T-helper 2 cell treated with Interferon-gamma antibody and Interleukin-4, amounts not matched to agents 100 ng/mL and 5 ng/mL, for 36 hours (primary cell): Measurements from ENCODE around the gene APC. TPM values are rescaled to one million over a fixed set of nuclear protein-coding genes. Genes with fewer than 3 reads are reported as not detected.
"Not testable (repeated sequence)": the region's sequence is repeated elsewhere in the genome, so short reads cannot be mapped to it uniquely, and the experiment has no call there.

Source experiments
- intact Hi-C: fragments of 100-400 bp; cut with micrococcal nuclease; formaldehyde crosslinking; loops from one replicate; pipeline ENCODE4 v1.15.1; 2023
- total RNA-seq: library from RNA; stranded (reverse); gene quantifications from 2 replicates; pipeline ENCODE4 v1.2.3, GENCODE V29; 2022

Gene APC
- total RNA-seq, 1 donor from 2014 or later, result 24.5 TPM

- intact Hi-C loops, result loop anchor here (5.0 kb wide), 1 partner anchor 91 kb away; no protein-coding TSS in a partner anchor
Measured at GRCh38 chr5:112848116-112848811, 110.6 kb downstream of the APC start.

GRCh38 chr5:112849912-112850311 lies 112.2 kb downstream of the APC start:
- intact Hi-C loops, result loop anchor here (5.0 kb wide), 1 partner anchor 93 kb away; no protein-coding TSS in a partner anchor

DNA sequence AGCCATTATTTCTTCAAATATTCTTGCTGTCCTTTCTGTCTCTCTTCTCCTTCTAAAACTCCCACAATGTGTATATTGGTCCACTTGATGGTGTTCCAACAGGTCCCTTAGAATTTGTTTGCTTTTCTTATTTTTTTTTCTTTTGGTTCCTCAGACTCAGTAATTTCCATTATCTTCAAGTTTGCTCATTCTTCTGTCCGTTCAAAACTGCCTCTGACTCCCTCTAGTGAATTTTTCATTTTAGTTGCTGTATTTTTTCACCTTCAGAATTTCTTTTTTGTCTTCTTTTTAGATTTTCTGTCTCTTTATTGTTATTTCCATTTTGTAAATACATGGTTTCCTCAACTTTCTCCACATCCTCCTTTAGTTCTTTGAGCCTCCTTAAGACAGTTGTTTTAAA lies 117.0 kb downstream of the APC start:
- intact Hi-C loops, result no loop called here

- intact Hi-C loops, result no loop called here
Measured at GRCh38 chr5:112857866-112858265, 120.2 kb downstream of the APC start.

DNA sequence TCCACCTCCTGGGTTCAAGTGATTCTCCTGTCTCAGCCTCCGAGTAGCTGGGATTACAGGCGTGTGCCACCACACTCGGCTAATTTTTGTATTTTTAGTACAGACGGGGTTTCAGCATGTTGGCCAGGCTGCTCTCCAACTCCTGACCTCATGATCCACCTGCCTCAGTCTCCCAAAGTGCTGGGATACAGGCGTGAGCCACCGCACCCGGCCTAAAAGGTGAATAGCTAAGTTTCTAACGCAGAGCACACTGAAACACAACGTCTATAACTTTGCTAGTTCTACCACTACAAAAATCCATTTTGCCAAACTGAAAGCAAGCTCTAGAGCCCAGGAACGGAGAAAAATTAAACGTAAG lies 122.9 kb downstream of the APC start:
- intact Hi-C loops, result loop anchor here (2.0 kb wide), 1 partner anchor 18 kb away; no protein-coding TSS in a partner anchor

GRCh38 chr5:112860929-112861637 lies 123.4 kb downstream of the APC start, which contains the start of gene SRP19:
Gene SRP19 (plus strand): TSS chr5:112861287. CDS start chr5:112861377, 90 bp downstream.
- intact Hi-C loops, result loop anchor here (1.0 to 2.0 kb wide), 6 partner anchors 18 to 701 kb away; partner anchors contain the start of genes DCP2 and REEP5

GRCh38 chr5:112861638-112861985 lies 123.9 kb downstream of the APC start:
- intact Hi-C loops, result loop anchor here (1.0 to 2.0 kb wide), 6 partner anchors 17 to 701 kb away; partner anchors contain the start of genes DCP2 and REEP5

- intact Hi-C loops, result no loop called here
Measured at GRCh38 chr5:112862085-112862484, 124.4 kb downstream of the APC start.

DNA sequence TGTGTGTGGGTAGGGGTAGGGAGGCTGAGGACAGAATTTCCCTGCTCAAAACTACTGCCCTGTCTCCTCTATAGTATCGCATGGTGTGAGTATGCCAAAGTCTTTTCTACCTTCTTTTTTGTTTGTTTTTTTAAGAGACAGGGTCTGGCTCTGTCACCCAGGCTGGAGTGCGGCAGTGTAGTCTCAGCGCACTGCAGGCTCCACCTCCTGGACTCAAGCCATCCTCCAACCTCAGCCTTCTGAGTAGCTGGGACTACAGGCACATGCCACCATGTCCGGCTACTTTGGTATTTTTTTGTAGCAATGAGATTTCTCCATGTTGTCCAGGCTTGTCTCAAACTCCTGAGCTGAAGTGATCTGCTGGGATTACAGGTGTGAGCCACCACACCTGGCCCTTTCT lies 125.9 kb downstream of the APC start:
- intact Hi-C loops, result no loop called here

DNA sequence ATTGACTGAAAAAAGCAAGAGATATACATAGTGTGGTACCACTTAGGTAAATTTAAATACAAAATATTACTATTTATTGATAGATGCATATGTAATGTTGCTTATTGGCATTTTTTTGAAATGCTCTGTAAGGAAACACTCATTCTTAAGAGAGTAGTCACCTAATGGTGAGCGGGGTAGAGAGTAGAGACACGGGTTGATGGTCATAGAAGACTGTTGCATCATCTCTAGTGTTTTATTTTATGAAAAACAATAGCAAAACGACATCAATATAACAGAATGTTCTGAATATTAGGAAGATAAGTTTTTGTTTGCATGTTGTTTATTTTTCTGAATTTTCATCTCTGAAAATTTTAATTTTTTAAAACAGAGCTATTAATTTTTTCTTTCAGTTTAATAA lies 127.4 kb downstream of the APC start:
- intact Hi-C loops, result no loop called here

DNA sequence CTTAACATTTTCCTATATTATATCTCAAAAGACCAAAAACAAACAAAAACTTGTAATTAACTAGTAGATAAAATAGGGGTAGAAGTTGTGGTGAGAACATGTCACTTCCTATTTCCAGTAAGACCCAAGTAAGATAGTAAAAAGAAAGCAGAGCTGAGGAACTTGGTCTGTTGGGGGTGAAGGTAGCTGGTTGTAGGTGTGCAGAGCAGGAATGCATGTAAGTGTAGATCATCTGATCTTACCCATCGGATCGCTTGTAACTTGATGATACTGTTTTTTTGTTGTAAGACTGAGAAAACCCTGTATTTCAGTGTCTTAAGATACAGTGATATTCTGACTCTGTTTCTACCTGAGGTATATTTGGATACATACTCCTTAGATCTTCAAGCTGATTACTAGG lies 129.1 kb downstream of the APC start:
- intact Hi-C loops, result no loop called here

DNA sequence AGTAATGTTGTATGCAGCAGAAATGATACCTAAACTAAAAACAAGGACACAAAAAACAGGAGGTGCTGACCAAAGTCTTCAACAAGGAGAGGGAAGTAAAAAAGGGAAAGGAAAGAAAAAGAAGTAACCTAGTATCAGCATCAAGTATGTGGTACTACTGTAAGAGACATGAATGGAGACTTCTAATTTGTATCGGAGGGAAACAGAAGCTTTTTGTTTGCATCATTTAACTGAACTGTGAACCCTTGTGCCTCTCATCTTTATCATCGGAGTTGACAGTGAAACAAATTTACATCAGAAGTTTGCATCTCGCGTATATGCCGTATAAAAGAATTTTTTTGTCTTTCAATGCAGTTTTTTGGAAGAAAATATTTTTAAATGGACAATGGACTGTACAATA lies 129.7 kb downstream of the APC start:
- intact Hi-C loops, result no loop called here

GRCh38 chr5:112869948-112870347 lies 132.3 kb downstream of the APC start:
- intact Hi-C loops, result no loop called here

DNA sequence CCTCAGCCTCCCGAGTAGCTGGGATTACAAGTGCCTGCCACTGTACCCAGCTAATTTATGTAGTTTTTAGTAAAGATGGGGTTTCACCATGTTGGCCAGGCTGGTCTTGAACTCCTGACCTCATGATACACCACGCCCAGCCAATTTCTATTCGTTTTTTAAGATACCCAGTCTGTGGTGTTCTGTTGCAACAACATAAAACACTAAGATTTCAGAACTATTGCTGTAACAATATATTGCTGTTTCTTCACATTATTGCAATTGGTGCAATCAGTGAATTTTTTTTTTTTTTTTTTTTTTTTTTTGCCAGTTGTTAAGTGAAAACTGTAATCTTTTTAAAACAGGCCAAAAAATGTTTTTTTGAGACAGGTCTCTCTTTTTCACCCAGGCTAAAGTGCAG lies 133.3 kb downstream of the APC start:
- intact Hi-C loops, result no loop called here

DNA sequence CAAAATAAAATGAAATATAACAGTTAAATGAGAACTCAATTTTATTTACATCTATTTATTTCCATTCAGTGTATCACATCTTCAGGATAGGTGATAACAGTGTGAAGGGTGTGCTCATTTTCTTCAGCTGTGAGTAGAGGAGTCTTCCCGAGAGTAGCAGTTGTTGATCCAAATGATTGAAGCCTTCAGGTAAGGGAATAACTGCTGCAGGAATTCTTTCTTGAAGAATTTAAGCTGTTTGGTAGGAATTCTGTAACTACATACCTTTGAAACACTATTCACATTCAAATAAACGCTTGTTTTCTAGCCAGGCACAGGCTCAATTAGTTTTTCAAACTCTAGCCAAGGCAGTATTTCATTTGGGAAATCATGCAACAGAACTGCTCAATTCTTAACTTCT lies 138.7 kb downstream of the APC start:
- intact Hi-C loops, result loop anchor here (5.0 kb wide), 1 partner anchor 86 kb away; no protein-coding TSS in a partner anchor

DNA sequence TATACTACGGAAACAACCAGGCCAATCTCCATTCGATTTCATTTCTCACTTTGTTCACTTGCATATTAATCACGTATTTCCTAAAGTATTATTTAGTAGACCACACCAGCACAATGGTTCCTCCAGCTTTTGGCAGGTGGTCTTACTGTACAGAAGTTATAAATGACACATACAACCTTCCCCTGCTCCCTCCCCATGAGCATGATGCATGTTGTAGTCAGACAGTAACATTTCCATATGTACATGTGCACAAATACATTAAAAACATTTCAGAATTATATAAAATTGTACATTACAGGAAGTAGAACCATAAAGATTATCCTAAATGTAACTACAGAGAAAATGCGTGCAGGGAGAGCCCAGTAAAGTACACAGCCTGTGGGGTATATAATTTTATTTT lies 140.4 kb downstream of the APC start:
- intact Hi-C loops, result loop anchor here (2.0 to 5.0 kb wide), 3 partner anchors 17 to 84 kb away; partner anchors contain the start of genes REEP5 and SRP19

DNA sequence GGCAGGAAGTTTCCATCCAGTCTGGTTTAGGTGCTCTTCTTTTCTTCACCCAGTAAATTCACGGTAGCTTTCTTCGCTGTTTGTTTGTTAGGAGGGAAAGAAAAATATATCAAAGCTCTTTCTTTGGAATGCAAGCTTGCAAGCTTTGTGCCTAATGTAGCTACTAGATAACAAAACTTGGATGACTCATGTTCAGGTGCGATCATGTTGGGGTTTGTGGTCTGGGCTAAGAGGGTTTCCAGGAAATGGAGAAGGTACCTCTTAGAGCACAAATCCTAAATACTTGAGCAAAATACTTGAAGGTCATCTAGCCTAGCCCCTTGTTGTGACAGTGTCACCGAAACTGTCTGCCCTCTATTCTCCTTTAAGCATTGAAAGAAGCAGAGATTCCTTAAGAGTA lies 141.1 kb downstream of the APC start:
- intact Hi-C loops, result loop anchor here (2.0 to 5.0 kb wide), 3 partner anchors 18 to 84 kb away; partner anchors contain the start of genes REEP5 and SRP19

- intact Hi-C loops, result no loop called here
Measured at GRCh38 chr5:112880219-112880964, 142.7 kb downstream of the APC start.

GRCh38 chr5:112883192-112883591 lies 145.5 kb downstream of the APC start:
- intact Hi-C loops, result no loop called here

- intact Hi-C loops, result no loop called here
Measured at GRCh38 chr5:112885001-112885400, 147.3 kb downstream of the APC start.

GRCh38 chr5:112886975-112887374 lies 149.3 kb downstream of the APC start:
- intact Hi-C loops, result no loop called here

DNA sequence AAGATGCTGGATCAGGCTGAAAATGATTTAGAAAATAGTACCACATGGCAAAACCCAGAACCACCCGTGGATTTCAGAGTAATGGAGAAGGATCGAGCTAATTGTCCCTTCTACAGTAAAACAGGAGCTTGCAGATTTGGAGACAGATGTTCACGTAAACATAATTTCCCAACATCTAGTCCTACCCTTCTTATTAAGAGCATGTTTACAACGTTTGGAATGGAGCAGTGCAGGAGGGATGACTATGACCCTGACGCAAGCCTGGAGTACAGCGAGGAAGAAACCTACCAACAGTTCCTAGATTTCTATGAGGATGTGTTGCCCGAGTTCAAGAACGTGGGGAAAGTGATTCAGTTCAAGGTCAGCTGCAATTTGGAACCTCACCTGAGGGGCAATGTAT lies 154.4 kb downstream of the APC start:
- intact Hi-C loops, result not testable (repeated sequence)
